Activated naive CD8-positive, alpha-beta T cell (primary cell): ENCODE data around the gene FCMR.

Source experiments
- H3K27ac Mint-ChIP-seq: one replicate; pipeline ENCODE4 v1.8.0; 2021; ENCODE audit warnings: mixed read lengths
- H3K27me3 Mint-ChIP-seq: one replicate; pipeline ENCODE4 v1.8.0; 2021; ENCODE audit warnings: mixed read lengths
- H3K36me3 Mint-ChIP-seq: one replicate; pipeline ENCODE4 v1.8.0; 2021; ENCODE audit warnings: mixed read lengths
- H3K4me1 Mint-ChIP-seq: one replicate; pipeline ENCODE4 v1.8.0; 2021; ENCODE audit warnings: low read depth, mixed read lengths
- H3K4me3 Mint-ChIP-seq: one replicate; pipeline ENCODE4 v1.8.0; 2021; ENCODE audit warnings: mild to moderate bottlenecking, mixed read lengths
- H3K9me3 Mint-ChIP-seq: one replicate; pipeline ENCODE4 v1.8.0; 2021; ENCODE audit warnings: low read depth, mixed read lengths

The FCMR gene, protein sequence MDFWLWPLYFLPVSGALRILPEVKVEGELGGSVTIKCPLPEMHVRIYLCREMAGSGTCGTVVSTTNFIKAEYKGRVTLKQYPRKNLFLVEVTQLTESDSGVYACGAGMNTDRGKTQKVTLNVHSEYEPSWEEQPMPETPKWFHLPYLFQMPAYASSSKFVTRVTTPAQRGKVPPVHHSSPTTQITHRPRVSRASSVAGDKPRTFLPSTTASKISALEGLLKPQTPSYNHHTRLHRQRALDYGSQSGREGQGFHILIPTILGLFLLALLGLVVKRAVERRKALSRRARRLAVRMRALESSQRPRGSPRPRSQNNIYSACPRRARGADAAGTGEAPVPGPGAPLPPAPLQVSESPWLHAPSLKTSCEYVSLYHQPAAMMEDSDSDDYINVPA

DNA sequence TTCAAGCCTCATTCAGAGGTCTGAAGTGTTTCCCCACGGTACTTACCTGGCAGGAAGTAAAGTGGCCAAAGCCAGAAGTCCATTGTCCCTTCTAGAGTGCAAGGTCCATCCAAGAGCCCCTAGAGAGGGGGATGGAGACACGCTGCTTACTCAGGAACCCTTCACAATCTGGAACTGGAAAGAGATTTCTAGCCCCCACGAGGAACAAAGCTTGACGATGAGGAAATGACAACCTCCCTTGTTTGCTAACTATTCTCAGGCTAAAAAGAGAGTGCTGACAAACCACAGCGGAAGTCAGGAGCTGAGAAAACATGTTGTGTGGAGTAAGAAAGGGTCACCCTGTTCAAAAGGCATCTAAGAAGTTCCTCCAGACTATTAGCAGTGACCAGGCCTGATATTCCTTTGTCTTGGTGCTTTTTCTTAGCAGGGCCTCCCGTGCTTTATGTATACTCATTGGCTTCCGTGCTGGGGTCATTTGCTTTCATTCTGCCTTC lies at the start of gene FCMR:
TSS of gene FCMR (minus strand) at position 170 of the 494 bp plus-strand sequence. CDS start at position 83, 87 bp downstream.
- H3K27me3 Mint-ChIP-seq: no peaks in the 10 kb centered on the region
- H3K27ac Mint-ChIP-seq: no peak within 1 kb of the TSS
- H3K9me3 Mint-ChIP-seq: no peaks in the 10 kb centered on the region
- peaks cover 46% of the 10 kb centered on the region for H3K4me1 Mint-ChIP-seq
- no peak within 1 kb of the TSS for H3K4me3 Mint-ChIP-seq
- H3K36me3 Mint-ChIP-seq: peaks cover 4% of the 10 kb centered on the region

DNA sequence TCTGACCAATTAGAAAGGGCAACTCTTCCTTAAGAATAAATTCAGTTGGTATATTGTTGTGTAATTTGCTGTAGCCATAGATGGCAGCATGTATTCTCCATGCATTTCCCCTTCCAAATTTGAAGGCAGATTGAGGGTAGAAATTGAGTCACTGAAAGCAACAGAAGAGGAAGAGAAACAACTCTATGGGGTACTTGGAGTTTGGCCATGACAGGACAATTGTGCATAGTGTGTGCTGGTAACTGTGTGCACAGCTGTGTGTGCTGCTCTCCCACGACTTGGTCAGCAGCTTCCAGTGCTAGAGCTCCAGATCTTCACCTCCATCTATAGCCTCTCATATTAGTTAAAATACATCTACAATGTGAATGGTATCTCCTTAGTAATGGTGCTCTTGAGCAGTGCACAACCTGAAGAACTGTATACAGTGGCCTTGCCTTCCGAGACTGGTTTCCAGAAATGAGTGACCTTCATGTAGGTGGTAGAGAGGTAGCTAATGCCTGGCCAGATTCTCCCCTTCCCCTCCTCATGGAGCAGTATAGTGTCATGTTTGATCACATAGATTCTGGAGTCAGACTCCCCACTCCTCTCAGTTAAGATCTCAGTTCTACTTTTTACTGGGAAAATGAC lies 49.4 kb upstream of the FCMR start:
- Mint-ChIP-seq H3K36me3 (peaks cover 4% of the 10 kb centered on the region), H3K4me3 (no peak overlapping the region), H3K4me1 (peaks cover 21% of the 10 kb centered on the region), H3K9me3 (no peaks in the 10 kb centered on the region), H3K27me3 (peaks cover 6% of the 10 kb centered on the region), H3K27ac (no peak overlapping the region)

DNA sequence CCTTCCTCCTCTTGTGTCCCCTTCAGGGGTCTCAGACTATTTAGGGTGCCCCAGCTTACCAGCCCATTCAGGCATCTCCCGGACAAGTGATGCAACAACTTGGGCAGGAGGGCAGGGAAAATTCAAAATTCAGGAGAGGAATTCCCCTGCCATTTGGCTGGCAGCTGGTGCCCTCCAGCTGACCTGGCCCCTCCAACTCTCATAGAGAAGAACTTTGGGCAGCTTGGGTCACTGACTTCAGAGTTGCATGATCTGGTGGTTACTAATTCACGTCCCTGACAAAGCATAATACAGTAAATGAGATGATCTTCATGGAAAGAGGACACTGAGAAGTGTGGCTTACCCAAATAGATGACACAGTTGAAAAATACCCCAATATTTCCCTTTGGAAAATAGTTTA lies 48.7 kb upstream of the FCMR start, which contains the start of gene FCAMR:
TSS of gene FCAMR (minus strand) at position 15 of the 400 bp plus-strand sequence. CDS start 335 bp downstream, outside the sequence.
- Mint-ChIP-seq H3K27ac (no peak within 1 kb of the TSS), H3K9me3 (no peaks in the 10 kb centered on the region), H3K4me1 (peaks cover 21% of the 10 kb centered on the region), H3K36me3 (peaks cover 4% of the 10 kb centered on the region), H3K27me3 (peaks cover 6% of the 10 kb centered on the region), H3K4me3 (no peak within 1 kb of the TSS)

DNA sequence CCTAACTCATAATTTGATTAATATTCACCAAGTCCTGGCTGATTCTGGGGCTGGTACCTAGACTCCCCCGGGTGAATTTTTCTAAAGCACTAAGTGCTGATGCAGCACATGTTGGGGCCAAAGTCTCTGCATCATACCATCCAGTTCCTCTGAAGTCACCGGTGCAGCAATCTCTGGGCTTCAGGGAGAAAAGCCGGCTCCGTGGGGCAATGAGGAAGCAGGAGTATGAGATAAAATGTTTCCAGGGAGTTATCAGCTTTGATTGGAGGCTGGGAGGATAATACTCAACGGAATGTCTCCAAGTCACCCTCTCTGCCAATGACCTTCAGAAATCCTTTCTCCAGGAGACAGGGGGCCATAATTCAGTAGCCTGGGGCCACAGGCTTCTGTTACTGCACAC lies 47.3 kb upstream of the FCMR start:
- Mint-ChIP-seq H3K27me3 (peaks cover 6% of the 10 kb centered on the region), H3K4me1 (peaks cover 21% of the 10 kb centered on the region), H3K27ac (no peak overlapping the region), H3K4me3 (no peak overlapping the region), H3K9me3 (no peaks in the 10 kb centered on the region), H3K36me3 (peaks cover 4% of the 10 kb centered on the region)

DNA sequence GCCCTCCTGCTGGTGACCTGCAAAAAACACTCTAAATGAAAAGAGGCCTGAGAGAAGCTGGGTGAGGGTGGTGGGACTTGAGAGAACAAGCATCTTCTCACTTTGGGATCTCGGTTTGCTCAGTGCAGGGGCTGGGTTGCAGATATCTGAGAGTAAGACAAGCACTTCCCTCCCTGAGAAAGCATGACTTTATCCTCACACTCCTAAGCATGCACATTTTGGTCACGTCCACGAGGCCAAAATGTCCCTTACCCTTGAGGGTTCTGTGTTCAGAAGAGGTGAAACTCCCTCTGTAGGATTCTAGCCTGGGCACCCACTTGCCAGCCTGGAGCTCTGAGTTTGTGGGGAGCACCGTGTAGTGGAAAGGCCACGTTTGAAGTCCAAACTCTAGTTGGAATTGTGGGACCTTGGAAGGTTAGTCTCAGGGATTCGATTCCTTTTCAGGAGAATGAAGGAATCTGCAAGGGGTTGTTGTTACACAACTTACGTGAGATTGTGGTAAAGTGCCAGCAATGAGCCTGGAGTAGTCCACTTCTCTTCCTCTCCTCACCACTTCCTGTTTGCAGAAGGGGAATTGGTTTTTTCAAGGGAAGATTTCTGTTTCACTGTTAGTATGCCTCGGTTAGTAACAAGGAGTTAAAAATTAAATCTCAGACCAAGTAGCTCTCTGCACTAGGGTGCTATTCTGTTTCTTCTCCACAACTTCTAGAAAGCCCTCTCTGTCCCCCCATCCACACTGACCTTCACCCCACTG lies 45.5 kb upstream of the FCMR start:
- Mint-ChIP-seq H3K27ac (no peak overlapping the region), H3K4me3 (peak overlapping the region; percentile 17), H3K27me3 (peaks cover 6% of the 10 kb centered on the region), H3K9me3 (no peaks in the 10 kb centered on the region), H3K36me3 (peaks cover 4% of the 10 kb centered on the region), H3K4me1 (peaks cover 27% of the 10 kb centered on the region)

DNA sequence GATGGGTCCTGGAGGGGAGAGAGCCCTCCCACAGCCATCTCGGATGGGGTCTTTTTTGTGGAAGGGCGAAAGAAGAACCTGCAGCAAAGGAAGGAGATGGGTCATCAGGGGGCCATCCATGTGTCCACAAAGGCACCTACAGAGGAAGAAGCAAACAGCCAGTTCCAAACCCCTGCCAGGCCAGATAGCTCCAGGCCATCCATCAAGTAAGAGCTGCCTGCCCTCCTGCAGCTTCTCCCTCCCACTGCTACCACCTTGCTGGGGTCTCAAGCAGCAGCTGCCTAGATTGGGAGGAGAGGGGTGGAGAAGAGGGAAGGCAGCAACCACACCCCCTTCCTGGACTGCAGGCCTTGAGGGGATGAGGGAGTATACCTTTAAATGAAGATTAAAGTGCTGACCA lies 44.0 kb upstream of the FCMR start:
- Mint-ChIP-seq H3K27me3 (peaks cover 4% of the 10 kb centered on the region), H3K9me3 (no peaks in the 10 kb centered on the region), H3K4me3 (no peak overlapping the region), H3K27ac (no peak overlapping the region), H3K36me3 (peaks cover 4% of the 10 kb centered on the region), H3K4me1 (peaks cover 32% of the 10 kb centered on the region)

DNA sequence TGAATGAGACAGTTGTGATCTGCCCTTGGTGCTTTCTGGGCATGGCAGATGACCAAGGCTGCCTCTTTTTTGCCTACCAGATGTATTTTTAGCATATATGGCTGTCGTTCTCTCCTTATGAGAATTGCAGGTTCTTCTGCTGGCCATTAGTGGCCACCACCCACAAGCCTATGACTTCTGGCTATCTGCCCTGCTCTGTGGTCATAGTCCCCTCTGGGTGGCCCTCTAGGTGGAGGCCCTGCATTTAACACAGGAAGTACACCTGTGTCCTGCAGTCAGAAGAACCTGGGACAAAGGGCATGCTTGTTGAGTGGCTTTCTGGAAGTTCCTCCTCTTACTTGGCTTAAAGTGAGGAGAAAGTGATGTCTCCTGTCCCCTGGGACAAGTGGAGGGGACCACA lies 42.0 kb upstream of the FCMR start:
- Mint-ChIP-seq H3K9me3 (no peaks in the 10 kb centered on the region), H3K27ac (no peak overlapping the region), H3K27me3 (no peaks in the 10 kb centered on the region), H3K4me1 (peaks cover 32% of the 10 kb centered on the region), H3K4me3 (no peak overlapping the region), H3K36me3 (no peaks in the 10 kb centered on the region)

DNA sequence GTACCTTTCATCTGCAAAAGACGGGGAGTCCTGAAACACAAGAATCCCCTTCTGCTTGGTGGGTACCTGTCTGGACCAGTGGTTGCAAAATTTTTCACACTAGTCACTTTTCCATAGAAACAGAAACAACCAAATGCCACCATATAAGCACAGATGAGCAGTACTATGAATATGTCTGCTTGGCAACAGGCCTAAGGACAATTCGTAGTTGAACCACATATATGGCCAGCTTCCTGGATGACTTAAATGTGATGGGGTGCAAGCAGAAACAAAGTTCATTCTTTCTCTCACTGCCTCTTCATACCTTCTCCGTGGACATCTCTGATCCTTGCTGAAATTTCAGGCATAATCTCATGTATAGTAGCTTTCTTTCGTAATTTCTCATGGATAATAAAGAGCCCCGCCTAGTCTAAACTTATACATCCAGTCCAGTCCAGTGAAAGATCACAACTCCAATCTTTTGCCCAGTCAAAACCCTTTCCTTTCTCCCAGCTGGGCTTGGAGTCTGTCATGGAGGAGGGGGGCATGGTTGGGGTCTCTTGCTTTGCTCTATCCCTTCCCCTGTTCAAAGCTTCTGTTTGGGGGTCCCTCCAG lies 41.5 kb upstream of the FCMR start:
- Mint-ChIP-seq H3K9me3 (no peaks in the 10 kb centered on the region), H3K4me3 (no peak overlapping the region), H3K27ac (no peak overlapping the region), H3K4me1 (peaks cover 29% of the 10 kb centered on the region), H3K36me3 (no peaks in the 10 kb centered on the region), H3K27me3 (no peaks in the 10 kb centered on the region)

DNA sequence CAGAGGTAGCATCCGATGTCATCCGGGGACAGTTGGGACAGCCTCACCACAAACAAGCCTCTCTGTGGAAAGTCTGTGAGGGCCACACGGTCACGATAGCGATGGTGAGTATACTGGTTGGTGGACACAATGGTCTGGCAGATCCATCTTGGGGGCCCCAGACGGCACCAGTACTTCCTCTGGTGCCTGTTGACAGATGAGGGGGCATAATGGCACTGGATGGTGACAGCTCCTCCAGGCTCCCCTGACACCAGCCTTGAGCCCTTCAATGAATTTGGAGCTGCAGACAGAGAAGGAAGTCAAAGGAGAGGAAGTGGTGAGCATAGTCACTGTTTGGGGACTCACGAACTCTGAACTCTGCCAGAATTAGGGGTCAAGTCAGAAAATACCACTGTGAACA lies 40.5 kb upstream of the FCMR start:
- Mint-ChIP-seq H3K9me3 (no peaks in the 10 kb centered on the region), H3K27me3 (no peaks in the 10 kb centered on the region), H3K4me1 (peaks cover 19% of the 10 kb centered on the region), H3K36me3 (no peaks in the 10 kb centered on the region), H3K4me3 (no peak overlapping the region), H3K27ac (no peak overlapping the region)

DNA sequence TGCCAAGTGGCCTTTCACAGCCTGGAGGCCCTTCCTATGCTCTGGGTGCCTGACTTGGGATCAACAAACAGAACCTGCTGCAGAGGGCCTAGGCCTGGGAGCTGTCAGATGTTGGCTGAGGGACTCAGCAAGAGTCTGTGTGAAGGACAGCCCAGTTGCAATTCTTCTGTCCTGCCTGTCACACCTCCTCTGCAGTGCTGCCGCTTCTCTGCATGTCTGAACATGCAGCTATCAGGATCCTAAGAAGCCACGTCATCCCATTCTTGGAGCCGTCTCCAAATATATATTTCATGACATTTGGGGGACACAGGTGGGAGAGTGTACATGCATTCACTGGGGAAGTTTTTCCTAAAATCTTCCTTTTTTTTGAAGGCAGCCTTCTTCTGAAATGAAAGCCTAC lies 39.9 kb upstream of the FCMR start:
- no peaks in the 10 kb centered on the region for H3K36me3 Mint-ChIP-seq
- H3K4me1 Mint-ChIP-seq: peaks cover 13% of the 10 kb centered on the region
- H3K27ac Mint-ChIP-seq: no peak overlapping the region
- no peaks in the 10 kb centered on the region for H3K9me3 Mint-ChIP-seq
- H3K4me3 Mint-ChIP-seq: no peak overlapping the region
- no peaks in the 10 kb centered on the region for H3K27me3 Mint-ChIP-seq

DNA sequence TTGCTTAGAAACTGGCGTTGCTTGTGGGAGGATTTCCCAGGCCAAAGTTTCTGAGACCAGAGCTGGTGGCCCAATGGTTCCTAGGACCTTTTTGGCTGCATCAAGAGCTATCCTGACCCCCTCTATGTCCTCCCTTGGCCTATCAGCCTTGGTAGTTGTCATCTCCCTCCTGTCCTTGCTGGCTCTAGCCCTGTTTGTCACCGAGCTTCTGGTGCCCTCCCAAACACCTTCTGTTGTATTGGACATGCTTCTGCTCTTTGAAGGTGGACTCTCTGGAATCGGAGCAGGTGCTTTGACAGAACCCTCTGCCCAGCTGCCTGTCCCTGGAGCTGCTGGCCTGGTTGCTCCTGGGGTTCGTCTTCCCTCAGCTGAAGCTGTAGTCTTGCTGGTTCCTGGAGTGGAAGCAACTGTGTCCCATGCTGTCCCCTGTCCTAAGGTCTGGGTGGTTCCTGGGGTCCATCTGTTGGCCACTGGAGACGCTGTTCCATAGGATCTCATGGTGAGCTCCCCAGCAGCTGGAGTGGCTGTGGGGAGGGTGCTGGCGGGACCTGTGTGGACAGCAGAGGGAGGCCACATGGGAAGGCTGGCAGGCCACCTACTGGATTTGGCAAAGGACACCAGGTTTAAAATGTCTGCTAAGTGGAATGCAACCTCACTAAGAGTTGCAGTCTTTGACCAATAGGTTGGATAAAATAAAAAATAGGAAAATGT lies 39.1 kb upstream of the FCMR start:
- Mint-ChIP-seq H3K9me3 (no peaks in the 10 kb centered on the region), H3K27ac (no peak overlapping the region), H3K36me3 (no peaks in the 10 kb centered on the region), H3K4me1 (peaks cover 11% of the 10 kb centered on the region), H3K4me3 (no peak overlapping the region), H3K27me3 (no peaks in the 10 kb centered on the region)

DNA sequence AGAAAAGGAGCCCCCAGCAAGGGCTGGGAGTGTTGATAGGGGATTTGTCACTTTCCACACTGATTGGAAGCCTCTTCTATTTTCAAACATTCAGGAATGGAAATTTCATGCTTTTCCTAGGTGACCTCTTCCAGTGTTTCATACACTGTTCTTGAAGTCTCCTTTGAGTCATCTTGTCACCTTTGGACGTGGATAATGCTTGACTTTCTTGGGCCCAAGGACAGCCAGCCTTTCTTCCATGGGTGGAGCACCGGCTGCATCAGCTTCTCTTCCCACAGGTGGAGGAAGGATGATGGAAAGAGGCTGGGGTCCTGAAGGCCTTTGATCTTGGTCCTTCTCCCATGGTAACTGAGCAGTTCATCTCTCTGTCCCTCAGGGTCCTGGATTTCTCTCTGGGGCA lies 36.4 kb upstream of the FCMR start:
- no peaks in the 10 kb centered on the region for H3K9me3 Mint-ChIP-seq
- H3K4me1 Mint-ChIP-seq: peaks cover 11% of the 10 kb centered on the region
- H3K36me3 Mint-ChIP-seq: no peaks in the 10 kb centered on the region
- H3K4me3 Mint-ChIP-seq: no peak overlapping the region
- H3K27me3 Mint-ChIP-seq: no peaks in the 10 kb centered on the region
- H3K27ac Mint-ChIP-seq: no peak overlapping the region

DNA sequence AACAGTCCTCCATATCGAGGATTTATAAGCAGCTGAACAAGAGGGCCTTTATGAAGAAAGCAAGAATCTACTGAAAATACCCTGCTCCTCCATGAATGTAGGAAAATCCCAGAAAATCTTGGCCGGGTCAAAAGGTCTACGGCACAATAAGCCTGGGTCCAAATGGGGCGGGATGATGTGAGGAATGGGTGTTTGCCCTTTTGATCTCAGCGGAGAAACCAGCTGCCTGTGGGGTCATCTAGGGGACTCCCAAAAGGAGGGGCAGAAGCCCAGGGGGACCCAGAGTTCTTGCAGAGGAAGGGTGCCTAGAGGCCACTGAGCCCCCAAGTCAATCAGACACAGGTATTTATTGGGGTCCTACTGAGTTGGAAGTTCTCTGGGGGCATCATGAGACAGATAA lies 35.9 kb upstream of the FCMR start:
- H3K4me3 Mint-ChIP-seq: no peak overlapping the region
- no peaks in the 10 kb centered on the region for H3K36me3 Mint-ChIP-seq
- no peaks in the 10 kb centered on the region for H3K27me3 Mint-ChIP-seq
- no peak overlapping the region for H3K27ac Mint-ChIP-seq
- H3K9me3 Mint-ChIP-seq: no peaks in the 10 kb centered on the region
- peaks cover 8% of the 10 kb centered on the region for H3K4me1 Mint-ChIP-seq
